Measurements from ENCODE around the gene NUCB1. TPM values are rescaled to one million over a fixed set of nuclear protein-coding genes. Genes with fewer than 3 reads are reported as not detected.

Gene NUCB1
- total and polyA plus RNA-seq, 9 of the 15 experiments (the other 6 are each of a cell fraction or from before 2014, with no cell fraction given): 3.1 to 153 (median 71.7) TPM

GRCh38 chr19:48953990-48954594, 54.0 kb downstream of the NUCB1 start (continued):
- TF ChIP-seq TRIM28 (IDR thresholded peaks at IDR 0.05) (no peak), CAMTA2 (CRISPR knock-in tag; conservative IDR thresholded peaks at IDR 0.05) (no peak), PRDM10 (IDR thresholded peaks at IDR 0.05; ENCODE audit: partially characterized antibody) (no peak), DPF2 (IDR thresholded peaks at IDR 0.05) (peak; percentile 66), XRCC5 (IDR thresholded peaks at IDR 0.05; ENCODE audit: low read depth, low read length) (peak; percentile 21; the same call in 1 of the 2 replicates), HMGN3 (IDR thresholded peaks at IDR 0.05; ENCODE audit: borderline replicate concordance, extremely low read depth, insufficient read length, low read depth, low read length) (no peak), TCF3 (CRISPR knock-in tag; IDR thresholded peaks at IDR 0.05) (no peak), MITF (IDR thresholded peaks at IDR 0.05) (no peak), GATA2 (CRISPR knock-in tag; IDR thresholded peaks at IDR 0.05) (no peak), ARNT (IDR thresholded peaks at IDR 0.05) (peak in 1 of 2 experiments; percentile 53; a peak in 1 of 4 replicates), E2F4 (CRISPR knock-in tag; IDR thresholded peaks at IDR 0.05; ENCODE audit: low read depth) (no peak), PHF8 (IDR thresholded peaks at IDR 0.05; ENCODE audit: borderline replicate concordance, low read length) (0 out of 2 replicates have a peak, but pooled peaks have one; percentile 54), PBX2 (CRISPR knock-in tag; IDR thresholded peaks at IDR 0.05; ENCODE audit: low read depth) (no peak), PBX2 (tag; conservative IDR thresholded peaks at IDR 0.05; ENCODE audit: low read depth) (0 out of 2 replicates have a peak, but pooled peaks have one; percentile 14), U2AF1 (optimal IDR thresholded peaks at IDR 0.05; ENCODE audit: low read depth, low read length) (no peak), E2F6 (IDR thresholded peaks at IDR 0.05; ENCODE audit: borderline replicate concordance in 1 of 2, extremely low read depth in 1 of 2, insufficient read depth in 1 of 2, insufficient read length in 1 of 2, low read depth in 1 of 2, low read length in 1 of 2, poor library complexity in 1 of 2, severe bottlenecking in 1 of 2) (no peak)
